ENCODE measurements around the gene KTN1.

Gene KTN1

DNA sequence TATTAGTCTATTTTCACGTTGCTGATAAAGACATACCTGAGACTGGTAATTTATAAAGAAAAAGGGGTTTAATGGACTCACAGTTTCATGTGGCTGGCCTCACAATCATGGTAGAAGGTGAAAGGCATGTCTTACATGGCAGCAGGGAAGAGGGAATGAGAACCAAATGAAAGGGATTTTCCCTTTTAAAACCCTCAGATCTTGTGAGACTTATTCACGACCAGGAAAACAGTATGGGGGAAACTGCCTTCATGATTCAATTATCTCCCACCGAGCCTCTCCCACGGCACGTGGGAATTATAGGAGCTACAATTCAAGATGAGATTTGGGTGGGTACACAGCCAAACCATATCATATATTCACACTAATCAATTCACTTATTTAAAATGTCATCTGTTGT is 41.4 kb downstream of the KTN1 start:
- Histone ChIP-seq H3K9me2 (replicated peaks; ENCODE audit: low read depth, low read length) (no peaks in the 10 kb centered on the region), H3K4me2 (ENCODE audit: low read depth, low read length, poor library complexity, severe bottlenecking) (no peak overlapping the region), H3K27me3 (ENCODE audit: insufficient read depth, low read length, poor library complexity, severe bottlenecking) (no peaks in the 10 kb centered on the region), H2AFZ (ENCODE audit: low read length) (no peak overlapping the region), H3K9ac (ENCODE audit: low read depth, low read length, poor library complexity, severe bottlenecking) (no peak overlapping the region), H3K4me1 (ENCODE audit: insufficient read depth, low read length, poor library complexity, severe bottlenecking) (no peaks in the 10 kb centered on the region), H3K9me3 (ENCODE audit: insufficient read depth, low read depth, low read length) (peaks cover 11% of the 10 kb centered on the region; the same call in 1 of the 2 replicates), H4K20me1 (ENCODE audit: insufficient read depth, low read length, poor library complexity, severe bottlenecking) (no peaks in the 10 kb centered on the region), H3K79me2 (ENCODE audit: insufficient read depth, low read length) (no peaks in the 10 kb centered on the region), H3K36me3 (ENCODE audit: insufficient read depth, low read length) (peaks cover 83% of the 10 kb centered on the region), H3K4me3 (ENCODE audit: low read length, poor library complexity, severe bottlenecking) (no peak overlapping the region), H3F3A (ENCODE audit: low read depth) (no peaks in the 10 kb centered on the region)
- TF ChIP-seq, protein P1, sequence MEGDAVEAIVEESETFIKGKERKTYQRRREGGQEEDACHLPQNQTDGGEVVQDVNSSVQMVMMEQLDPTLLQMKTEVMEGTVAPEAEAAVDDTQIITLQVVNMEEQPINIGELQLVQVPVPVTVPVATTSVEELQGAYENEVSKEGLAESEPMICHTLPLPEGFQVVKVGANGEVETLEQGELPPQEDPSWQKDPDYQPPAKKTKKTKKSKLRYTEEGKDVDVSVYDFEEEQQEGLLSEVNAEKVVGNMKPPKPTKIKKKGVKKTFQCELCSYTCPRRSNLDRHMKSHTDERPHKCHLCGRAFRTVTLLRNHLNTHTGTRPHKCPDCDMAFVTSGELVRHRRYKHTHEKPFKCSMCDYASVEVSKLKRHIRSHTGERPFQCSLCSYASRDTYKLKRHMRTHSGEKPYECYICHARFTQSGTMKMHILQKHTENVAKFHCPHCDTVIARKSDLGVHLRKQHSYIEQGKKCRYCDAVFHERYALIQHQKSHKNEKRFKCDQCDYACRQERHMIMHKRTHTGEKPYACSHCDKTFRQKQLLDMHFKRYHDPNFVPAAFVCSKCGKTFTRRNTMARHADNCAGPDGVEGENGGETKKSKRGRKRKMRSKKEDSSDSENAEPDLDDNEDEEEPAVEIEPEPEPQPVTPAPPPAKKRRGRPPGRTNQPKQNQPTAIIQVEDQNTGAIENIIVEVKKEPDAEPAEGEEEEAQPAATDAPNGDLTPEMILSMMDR (conservative IDR thresholded peaks at IDR 0.05; ENCODE audit: low read length), result no peak
- TF ChIP-seq EZH2phosphoT487 (IDR thresholded peaks at IDR 0.05; ENCODE audit: borderline replicate concordance), result no peak

DNA sequence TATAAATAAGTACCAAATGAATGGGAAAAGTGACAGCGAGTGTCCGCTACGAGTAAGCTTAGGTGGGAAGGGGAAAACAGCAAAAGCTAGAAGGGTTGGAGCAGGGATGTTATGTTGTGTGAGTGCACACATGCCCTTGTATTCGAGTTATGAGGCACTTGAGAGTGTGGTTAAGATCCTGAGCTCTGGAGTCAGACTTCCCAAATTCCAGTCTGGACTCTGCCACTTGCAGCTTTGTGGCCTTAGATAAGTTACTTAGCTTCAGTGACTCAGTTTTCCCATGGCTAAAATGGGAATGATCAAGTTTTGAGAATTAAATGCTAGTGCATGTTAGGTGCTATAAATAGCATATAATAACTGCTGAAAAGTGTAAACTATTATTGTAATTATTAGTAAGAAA is 44.9 kb downstream of the KTN1 start:
- TF ChIP-seq EZH2phosphoT487 (IDR thresholded peaks at IDR 0.05; ENCODE audit: borderline replicate concordance), result no peak
- TF ChIP-seq, protein P1 (conservative IDR thresholded peaks at IDR 0.05; ENCODE audit: low read length), result no peak
- H3K36me3 ChIP-seq (ENCODE audit: insufficient read depth, low read length), result peaks cover 74% of the 10 kb centered on the region

DNA sequence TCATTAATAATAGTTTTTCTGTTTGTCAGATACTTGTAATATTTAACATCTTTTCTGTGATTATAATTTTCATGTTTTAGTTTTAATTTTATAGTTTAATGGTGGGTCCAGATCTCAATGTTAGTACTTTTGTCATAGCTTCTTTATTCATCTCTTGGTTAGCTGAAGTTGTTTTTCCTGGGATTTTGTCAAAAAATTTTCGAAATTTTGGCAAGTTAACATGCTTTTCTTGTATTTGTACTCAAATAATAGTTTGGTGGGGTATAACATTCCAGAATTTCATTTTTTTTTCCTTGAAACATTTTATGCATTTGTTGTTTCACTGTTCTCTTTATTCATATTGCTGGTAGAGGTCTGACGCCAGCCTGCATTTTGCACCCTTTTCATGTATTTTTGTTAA is 45.5 kb downstream of the KTN1 start:
- Histone ChIP-seq H3F3A (ENCODE audit: low read depth) (no peaks in the 10 kb centered on the region), H3K9ac (ENCODE audit: low read depth, low read length, poor library complexity, severe bottlenecking) (no peak overlapping the region), H3K36me3 (ENCODE audit: insufficient read depth, low read length) (peaks cover 73% of the 10 kb centered on the region), H3K27me3 (ENCODE audit: insufficient read depth, low read length, poor library complexity, severe bottlenecking) (no peaks in the 10 kb centered on the region), H3K9me2 (replicated peaks; ENCODE audit: low read depth, low read length) (no peaks in the 10 kb centered on the region), H3K4me3 (ENCODE audit: low read length, poor library complexity, severe bottlenecking) (no peak overlapping the region), H3K79me2 (ENCODE audit: insufficient read depth, low read length) (no peaks in the 10 kb centered on the region), H3K9me3 (ENCODE audit: insufficient read depth, low read depth, low read length) (peaks cover under 1% of the 10 kb centered on the region; the same call in 1 of the 2 replicates), H2AFZ (ENCODE audit: low read length) (no peak overlapping the region), H3K4me1 (ENCODE audit: insufficient read depth, low read length, poor library complexity, severe bottlenecking) (no peaks in the 10 kb centered on the region), H4K20me1 (ENCODE audit: insufficient read depth, low read length, poor library complexity, severe bottlenecking) (peaks cover 6% of the 10 kb centered on the region), H3K4me2 (ENCODE audit: low read depth, low read length, poor library complexity, severe bottlenecking) (no peak overlapping the region)
- TF ChIP-seq, protein P1 (conservative IDR thresholded peaks at IDR 0.05; ENCODE audit: low read length), result no peak
- TF ChIP-seq EZH2phosphoT487 (IDR thresholded peaks at IDR 0.05; ENCODE audit: borderline replicate concordance), result no peak

More for the DNA sequence above, 44.9 kb downstream of the KTN1 start:
- Histone ChIP-seq H2AFZ (ENCODE audit: low read length) (no peak overlapping the region), H3F3A (ENCODE audit: low read depth) (no peaks in the 10 kb centered on the region), H3K27me3 (ENCODE audit: insufficient read depth, low read length, poor library complexity, severe bottlenecking) (no peaks in the 10 kb centered on the region), H3K4me1 (ENCODE audit: insufficient read depth, low read length, poor library complexity, severe bottlenecking) (no peaks in the 10 kb centered on the region), H3K9me3 (ENCODE audit: insufficient read depth, low read depth, low read length) (peaks cover 6% of the 10 kb centered on the region; the same call in 1 of the 2 replicates), H3K4me3 (ENCODE audit: low read length, poor library complexity, severe bottlenecking) (no peak overlapping the region), H3K9ac (ENCODE audit: low read depth, low read length, poor library complexity, severe bottlenecking) (no peak overlapping the region), H3K4me2 (ENCODE audit: low read depth, low read length, poor library complexity, severe bottlenecking) (no peak overlapping the region), H4K20me1 (ENCODE audit: insufficient read depth, low read length, poor library complexity, severe bottlenecking) (peaks cover 6% of the 10 kb centered on the region), H3K79me2 (ENCODE audit: insufficient read depth, low read length) (no peaks in the 10 kb centered on the region), H3K9me2 (replicated peaks; ENCODE audit: low read depth, low read length) (no peaks in the 10 kb centered on the region)

Data from Loucy (cell line).